ELF-1 (cell line): ENCODE results near the gene CABP1.

Source experiments
- DNase-seq: peaks from one replicate; pipeline ENCODE4 v3.0.0-alpha.2; 2016; ENCODE audit warnings: low read depth, low spot score

Gene CABP1

GRCh38 chr12:120692524-120693033, 52.2 kb downstream of the CABP1 start:
- no peak for DNase-seq

- DNase-seq: peak; percentile 84
Measured at GRCh38 chr12:120693848-120694247, 53.4 kb downstream of the CABP1 start.

GRCh38 chr12:120696626-120697025, 56.2 kb downstream of the CABP1 start:
- no peak for DNase-seq

GRCh38 chr12:120697344-120697743, 56.9 kb downstream of the CABP1 start:
- DNase-seq: no peak

GRCh38 chr12:120698665-120699064, 58.2 kb downstream of the CABP1 start:
- no peak for DNase-seq

GRCh38 chr12:120699553-120699952, 59.1 kb downstream of the CABP1 start:
- no peak for DNase-seq

- DNase-seq: no peak
Measured at GRCh38 chr12:120700886-120701285, 60.5 kb downstream of the CABP1 start.

- DNase-seq: no peak
Measured at GRCh38 chr12:120702637-120703036, 62.2 kb downstream of the CABP1 start.

GRCh38 chr12:120703311-120703942, 63.0 kb downstream of the CABP1 start:
- no peak for DNase-seq

- DNase-seq: no peak
Measured at GRCh38 chr12:120705618-120706017, 65.2 kb downstream of the CABP1 start.

- no peak for DNase-seq
Measured at GRCh38 chr12:120706029-120706428, 65.6 kb downstream of the CABP1 start.

- DNase-seq: no peak
Measured at GRCh38 chr12:120708651-120709050, 68.2 kb downstream of the CABP1 start.

GRCh38 chr12:120710031-120710804, 69.8 kb downstream of the CABP1 start, which contains the start of gene UNC119B:
Gene UNC119B (plus strand): TSS chr12:120710458. CDS start chr12:120710475, 17 bp downstream.
- peak; percentile 64 for DNase-seq

- DNase-seq: peak; percentile 37
Measured at GRCh38 chr12:120710805-120711296, 70.4 kb downstream of the CABP1 start.

- DNase-seq: no peak
Measured at GRCh38 chr12:120711411-120711810, 71.0 kb downstream of the CABP1 start.

- no peak for DNase-seq
Measured at GRCh38 chr12:120712610-120713009, 72.2 kb downstream of the CABP1 start.

- peak; percentile 67 for DNase-seq
Measured at GRCh38 chr12:120713861-120714482, 73.5 kb downstream of the CABP1 start.
